KBM-7 (cell line): ENCODE results near the gene DHH.

ENCODE experiments used
- DNase-seq: peaks from one replicate; pipeline ENCODE4 v3.0.0-alpha.2; 2015
- in situ Hi-C: fragments of 300-500 bp; cut with MboI; formaldehyde crosslinking; loops from 2 replicates; pipeline ENCODE4 v1.14.3; 2020; ENCODE audit warnings: low sequenced_read_pairs, low pct_unique_long_range_greater_than_20kb, mixed read lengths

DHH gene

DNA sequence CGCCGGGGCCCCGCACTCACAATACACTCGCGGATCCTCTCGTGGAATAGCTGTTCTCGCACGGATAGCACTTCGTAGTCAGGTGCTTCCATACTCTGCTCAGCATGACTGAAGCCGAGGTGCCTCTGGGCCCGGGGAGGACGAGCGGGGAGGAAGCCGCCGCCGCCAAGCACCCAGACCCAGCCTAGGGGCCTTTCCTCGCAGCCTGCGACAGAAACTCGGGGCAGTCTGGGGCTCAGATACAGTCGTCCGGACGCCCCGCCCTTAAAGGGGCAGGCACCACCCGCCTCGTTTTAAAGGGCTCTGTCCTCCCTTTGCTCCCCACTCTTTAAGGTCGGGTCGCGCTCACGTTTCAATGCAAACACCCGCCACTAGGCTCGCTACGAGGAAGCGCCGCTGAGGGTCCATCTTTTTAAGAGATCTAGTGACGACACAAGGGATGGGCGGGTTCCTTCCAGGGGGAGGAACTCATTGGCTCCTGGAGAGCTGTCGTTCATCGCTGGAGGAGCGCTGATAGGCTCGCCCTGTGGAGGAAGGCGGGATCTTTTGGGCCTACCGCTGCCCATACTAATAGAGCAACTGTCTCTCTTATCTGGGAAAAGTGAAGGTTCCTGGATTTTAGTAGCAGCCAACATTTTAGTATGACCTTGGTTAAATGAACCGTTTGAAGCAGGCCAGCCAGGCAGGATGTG lies 16.0 kb upstream of the DHH start, which contains the start of gene LMBR1L:
Gene LMBR1L (minus strand): TSS at position 384 of the 692 bp plus-strand sequence. CDS start 292 bp downstream, at position 92.
- in situ Hi-C loops = no loop called here
- peak; percentile 99 for DNase-seq

DNA sequence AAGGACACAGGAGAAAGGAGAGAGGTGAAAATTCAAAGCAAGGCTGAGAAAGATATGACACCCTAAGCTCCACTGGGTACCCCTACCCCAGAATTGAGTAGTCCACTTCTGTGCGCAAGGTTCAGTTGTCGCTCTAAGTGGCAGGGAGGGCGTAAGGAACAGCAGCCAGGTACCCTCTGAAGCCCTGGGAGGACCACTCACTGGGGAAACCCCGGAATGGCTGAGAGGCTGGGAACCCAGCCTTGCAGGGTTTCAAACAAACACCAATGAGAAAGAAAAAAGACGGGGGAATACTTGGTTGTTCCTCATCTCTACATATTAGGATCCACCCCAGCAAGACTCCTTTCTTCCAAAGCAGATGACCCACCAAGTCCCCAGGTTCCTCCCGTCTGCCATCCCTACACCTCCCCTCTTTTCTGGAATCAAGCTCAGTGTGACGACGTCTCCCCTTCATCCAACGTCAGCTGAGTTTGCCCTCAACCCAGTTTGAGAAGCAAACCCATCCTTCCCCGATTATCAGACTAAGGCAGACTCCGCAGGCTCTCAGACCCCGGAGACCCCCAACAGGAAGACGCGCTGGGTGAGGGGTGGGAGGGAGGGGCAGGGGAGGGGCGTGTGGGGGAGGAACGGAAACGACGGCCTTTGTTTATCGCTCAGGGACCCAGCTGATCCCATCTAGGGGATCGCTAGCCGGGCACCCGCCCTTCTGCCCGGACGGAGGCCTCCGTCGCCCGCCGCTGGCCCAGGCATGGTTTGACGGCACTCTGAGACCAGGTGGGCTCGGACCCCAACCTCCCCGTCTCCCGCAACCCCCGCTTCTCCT lies 15.3 kb upstream of the DHH start:
- peak; percentile 12 for DNase-seq
- in situ Hi-C loops = no loop called here

DNA sequence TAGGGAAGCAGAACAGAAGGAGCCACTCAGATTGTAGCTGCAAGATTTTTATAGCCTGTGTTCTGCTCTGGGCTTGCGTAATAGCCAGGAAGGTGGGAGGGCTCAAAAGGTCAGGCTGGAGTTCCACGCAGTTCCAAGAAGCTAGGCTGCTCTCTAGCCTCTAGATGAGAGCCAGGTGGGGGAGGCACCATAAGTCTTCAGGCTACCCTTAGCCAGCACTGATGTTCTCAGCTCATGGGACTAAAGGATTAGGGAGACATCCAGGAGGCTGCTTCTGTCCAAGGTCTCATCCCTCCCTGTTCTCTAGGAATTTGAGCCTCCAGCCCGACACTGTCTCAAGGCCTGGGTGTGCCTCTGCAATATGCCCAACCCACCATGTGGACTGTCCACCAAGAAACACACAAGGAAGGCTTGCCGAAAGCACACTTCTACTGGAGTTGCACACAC lies 14.4 kb upstream of the DHH start:
- peak; percentile 85 for DNase-seq
- in situ Hi-C loops = no loop called here

DNA sequence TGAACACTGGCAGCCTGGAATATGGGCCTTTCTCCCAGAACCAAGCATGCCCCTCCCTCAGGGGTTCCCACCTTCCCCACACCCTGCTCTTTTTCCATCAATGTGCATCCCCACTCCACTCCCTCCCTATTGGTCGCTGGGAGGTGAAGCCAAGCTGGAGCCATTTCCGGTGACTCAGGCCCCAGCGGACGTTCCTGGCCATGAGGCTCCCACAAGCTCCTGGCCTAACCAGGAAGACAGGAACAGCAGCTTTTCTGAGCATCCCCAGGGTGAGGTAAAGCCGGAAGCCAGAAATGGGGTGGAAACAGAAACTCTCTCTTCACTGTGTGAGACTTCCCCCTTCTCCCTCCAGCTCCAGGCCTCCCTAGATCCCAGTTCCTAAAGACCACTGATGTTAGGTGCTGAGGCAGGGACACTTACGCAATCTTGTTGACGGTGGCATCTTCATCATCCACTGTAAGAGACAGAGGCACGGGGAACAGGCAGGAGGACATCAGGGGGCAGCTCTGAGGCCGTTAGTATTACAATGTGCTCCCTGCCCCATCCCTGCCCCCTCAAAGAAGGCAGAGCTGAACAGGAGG lies 11.0 kb upstream of the DHH start:
- in situ Hi-C loops = no loop called here
- DNase-seq = no peak

DNA sequence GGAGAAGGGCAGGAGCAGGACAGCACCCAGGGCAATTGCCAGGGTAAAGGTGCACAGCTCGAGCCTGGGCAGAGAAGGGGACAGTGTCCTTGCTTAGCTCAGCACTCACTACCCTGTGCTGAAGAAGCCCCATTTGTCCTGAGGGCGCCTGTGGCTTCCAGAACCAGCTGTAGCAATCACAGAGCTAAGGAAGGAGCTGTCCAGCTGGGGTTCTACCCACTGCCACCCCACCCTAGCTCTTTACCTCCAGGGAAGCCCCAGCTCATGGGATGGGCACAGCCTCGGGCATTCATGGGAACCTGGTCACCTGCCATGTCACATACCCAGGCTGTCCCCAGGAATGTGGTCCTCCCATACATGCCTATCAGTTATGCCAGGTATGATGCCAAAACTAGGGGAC lies 10.2 kb upstream of the DHH start:
- in situ Hi-C loops = no loop called here
- DNase-seq = no peak

DNA sequence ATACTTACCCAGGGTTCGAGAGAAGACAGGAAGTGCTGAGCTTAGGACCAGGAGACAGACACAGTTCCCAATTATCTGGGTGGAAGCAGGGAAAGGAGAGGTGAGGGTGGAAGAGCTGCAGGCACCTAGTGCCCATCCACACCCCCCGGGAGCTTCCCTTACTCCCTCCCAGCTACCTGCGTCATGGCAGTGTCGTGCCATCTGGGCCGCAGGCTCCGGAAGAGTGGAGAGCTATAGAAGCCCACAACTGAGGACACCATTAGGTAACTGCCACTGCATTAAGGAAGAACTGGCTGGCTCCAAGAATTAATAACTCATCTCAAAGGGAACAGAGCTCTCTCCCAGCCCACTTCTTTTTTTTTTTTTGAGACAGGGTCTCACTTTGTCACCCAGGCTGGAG lies 5.8 kb upstream of the DHH start:
- DNase-seq = no peak
- in situ Hi-C loops = no loop called here

DNA sequence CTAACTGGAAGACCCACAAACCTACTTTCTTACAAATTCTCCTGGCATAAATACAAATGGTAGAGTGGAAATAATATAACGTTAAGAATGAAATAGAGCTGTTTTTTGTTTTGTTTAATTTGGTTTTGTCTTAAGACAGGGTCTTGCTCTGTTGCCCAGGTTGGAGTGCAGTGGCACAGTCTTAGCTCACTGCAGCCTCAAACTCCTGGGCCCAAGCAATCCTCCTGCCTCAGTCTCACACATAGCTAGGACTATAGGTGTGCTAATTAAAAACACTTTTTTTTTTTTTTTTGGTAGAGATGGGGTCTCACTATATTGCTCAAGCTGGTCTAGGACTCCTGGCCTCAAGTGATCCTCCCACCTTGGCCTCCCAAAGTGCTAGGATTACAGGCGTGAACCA lies 4.1 kb upstream of the DHH start:
- in situ Hi-C loops = no loop called here
- no peak for DNase-seq

DNA sequence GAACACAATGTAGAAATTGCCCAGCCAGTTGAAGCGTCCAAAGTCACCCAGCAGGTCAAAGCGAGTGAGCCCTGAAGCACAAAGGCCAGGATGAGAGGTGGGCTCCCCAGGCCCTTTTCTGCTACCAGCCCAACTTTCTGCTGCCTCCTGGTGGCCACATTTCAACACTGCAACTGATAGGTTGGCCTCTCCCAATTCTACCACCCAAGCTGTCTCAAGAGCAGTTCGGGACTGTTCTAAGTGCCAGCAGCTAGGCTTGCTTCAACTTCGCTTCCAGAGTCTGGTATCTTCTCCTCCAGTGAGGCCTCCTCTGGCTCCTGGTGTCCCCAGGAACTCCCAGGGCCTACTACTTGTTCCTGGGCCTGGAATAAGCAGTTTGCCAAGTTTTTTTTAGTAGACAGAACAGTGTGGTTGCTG lies 3.4 kb upstream of the DHH start:
- in situ Hi-C loops = no loop called here
- DNase-seq = peak; percentile 84

DNA sequence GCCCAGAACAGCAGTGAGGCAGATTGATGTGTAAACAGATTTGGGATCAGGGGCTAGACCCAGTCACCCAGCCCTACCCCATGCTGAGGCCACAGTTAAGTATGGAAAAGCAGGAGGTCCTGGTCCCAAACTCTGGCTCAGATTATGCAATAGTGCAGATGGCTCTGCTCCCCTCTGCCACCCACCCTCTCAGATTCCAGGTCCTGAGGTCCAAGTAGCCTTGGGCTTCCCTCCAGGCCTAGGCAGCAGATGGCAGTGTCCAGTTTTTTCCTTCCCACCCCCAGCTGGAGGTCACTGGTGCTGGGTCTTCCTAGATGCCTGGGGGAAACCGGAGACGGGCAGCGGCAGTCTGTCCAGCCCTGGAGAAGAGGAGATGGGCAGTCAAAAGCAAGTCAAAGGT lies 2.8 kb upstream of the DHH start:
- DNase-seq = no peak
- in situ Hi-C loops = no loop called here

DNA sequence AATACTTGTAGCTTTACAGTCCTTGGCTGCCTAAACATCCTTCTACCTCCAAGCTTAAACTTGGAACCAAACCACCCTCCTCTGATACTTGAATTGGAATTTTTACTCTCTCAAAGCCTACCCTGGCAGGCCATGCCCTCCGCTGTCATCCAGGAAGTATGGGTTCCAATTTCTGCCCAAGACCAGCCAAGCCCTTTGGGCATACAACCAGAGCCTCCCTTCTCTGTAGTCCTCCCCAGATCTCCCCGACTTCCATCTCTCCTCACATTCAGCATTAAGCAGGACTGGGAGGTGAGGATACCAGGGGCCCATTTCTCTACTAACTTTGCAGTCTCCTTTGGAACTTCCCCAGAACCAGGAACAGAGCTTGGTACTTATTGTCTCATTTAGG lies 369 bp upstream of the DHH start:
- in situ Hi-C loops = no loop called here
- no peak for DNase-seq

DNA sequence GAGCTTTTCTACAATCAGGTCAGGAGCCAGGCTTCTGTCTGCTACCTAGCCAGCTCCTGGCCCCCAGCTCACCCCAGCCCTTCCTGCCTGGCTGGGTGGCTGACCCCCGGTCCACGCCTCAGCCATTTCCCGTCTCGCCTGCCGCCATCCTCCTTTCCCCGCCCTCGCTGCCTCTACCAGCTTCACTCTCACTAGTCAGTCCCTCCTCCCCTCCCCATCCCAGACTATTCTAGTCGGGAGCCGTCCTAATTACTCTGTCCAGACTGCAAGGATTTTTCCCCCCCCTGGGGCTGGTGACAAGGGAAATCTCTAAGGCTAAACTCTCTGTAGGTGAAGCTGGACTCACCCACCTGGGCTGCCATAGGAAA lies 825 bp downstream of the DHH start:
- in situ Hi-C loops = no loop called here

DNA sequence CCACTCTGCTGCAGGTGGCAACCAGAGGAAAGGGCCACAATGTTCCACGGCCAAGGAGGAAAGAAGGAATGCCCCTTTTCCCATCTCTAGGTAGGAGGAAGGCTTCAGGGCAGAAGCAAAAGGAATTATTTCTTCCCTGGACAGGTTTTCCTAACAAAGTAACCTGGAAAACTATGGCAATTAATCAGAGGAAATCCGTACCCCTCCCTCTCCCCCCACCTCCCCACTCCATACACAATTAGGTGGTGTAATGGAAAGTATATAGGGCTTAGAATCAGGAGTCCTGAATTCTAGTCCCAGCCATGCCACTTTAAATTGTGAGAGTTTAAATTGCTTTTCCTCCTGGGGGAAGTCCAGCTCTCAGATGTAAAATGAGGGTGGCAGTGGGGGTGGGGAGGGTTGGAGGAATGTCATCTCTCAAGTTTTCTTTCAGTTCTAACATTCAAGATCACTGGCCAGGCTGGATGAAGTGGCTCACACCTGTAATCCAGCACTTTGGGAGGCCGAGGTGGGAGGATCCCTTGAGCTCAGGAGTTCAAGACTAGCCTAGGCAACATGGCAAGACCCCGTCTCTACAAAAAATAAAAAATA lies 1.7 kb downstream of the DHH start:
- no peak for DNase-seq
- in situ Hi-C loops = no loop called here

More for the DNA sequence above, 825 bp downstream of the DHH start:
- DNase-seq = no peak

DNA sequence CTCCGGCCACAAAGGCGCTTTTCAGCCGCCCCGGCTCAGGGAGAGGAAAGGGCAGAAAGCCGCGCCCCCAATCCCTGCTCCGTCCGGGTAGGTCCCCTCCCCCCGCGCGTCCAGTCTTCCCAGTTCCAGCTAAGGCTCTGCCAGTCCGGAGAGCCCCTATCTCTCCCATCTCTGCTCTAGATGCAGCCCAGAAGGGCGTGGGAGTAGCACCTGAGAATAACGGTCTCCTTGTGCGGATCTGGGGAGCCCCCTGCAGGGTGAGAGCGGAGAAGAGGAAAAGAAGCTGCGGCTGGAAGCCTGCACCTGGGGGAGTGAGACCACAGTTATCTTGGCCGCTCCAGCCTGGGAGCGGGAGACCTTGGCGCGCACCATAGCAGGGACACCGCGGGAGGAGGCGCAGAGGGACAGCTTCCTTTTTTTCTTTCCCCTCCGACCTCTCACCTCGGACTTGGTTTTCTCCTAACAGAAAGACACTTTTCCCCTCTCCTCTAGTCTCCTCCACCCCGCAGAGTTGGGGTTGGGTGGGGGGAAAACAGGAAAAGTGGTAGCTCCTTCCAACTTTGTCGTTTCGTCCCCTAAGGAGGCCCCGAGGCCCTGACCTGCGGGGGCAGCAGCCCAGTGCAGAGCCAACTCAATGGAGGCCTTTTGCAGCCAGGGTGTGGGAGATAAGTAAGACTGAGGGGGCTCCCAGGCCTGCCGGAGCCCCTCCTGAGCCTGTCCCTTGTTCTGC lies 2.4 kb downstream of the DHH start:
- in situ Hi-C loops = no loop called here
- peak; percentile 92 for DNase-seq

DNA sequence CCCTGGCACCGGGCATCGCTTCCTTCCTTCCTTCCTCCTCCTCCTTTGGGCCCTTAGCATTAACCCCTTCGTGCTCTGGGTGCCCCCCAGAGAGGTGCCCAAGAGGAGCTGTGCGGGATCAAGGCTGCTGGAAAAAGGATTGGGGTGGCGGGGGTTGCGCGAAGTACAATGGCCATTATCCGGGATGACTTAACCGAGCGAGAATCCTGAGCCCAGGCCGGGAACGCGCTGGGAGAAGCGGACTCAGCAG lies 2.8 kb downstream of the DHH start:
- in situ Hi-C loops = no loop called here
- DNase-seq = no peak

DNA sequence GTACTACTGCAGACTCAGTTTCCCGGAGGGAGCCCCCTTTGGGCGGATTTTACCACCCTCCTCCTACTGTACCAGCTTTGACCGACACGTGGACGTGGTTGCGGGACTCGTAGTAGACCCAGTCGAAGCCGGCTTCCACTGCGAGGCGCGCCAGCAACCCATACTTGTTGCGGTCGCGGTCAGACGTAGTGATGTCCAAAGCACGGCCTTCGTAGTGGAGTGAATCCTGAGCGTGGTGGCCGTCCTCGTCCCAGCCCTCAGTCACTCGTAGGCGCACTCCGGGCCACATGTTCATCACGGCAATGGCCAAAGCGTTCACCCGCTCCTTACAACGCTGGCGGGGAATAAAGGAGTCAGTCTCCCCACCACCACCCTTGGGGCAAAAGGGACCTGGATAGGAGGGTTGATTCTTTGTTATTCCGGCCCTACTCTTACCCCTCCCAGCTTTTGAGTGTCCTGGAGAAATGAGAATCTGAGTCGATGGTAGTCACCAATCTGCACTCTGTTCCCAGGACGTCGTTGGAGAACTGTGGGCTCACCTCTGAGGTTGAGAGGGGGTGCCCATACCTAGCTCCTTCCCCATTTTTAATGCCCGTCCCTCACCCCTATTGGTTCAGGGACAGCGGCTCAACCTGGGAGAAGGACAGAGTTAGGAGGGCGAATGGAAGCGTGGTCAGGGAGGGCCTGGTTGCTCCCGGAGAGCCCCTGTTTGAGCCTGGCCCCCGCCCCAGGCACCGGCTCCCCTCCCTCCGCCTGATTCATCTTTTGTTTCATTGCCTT lies 3.4 kb downstream of the DHH start:
- in situ Hi-C loops = no loop called here

DNA sequence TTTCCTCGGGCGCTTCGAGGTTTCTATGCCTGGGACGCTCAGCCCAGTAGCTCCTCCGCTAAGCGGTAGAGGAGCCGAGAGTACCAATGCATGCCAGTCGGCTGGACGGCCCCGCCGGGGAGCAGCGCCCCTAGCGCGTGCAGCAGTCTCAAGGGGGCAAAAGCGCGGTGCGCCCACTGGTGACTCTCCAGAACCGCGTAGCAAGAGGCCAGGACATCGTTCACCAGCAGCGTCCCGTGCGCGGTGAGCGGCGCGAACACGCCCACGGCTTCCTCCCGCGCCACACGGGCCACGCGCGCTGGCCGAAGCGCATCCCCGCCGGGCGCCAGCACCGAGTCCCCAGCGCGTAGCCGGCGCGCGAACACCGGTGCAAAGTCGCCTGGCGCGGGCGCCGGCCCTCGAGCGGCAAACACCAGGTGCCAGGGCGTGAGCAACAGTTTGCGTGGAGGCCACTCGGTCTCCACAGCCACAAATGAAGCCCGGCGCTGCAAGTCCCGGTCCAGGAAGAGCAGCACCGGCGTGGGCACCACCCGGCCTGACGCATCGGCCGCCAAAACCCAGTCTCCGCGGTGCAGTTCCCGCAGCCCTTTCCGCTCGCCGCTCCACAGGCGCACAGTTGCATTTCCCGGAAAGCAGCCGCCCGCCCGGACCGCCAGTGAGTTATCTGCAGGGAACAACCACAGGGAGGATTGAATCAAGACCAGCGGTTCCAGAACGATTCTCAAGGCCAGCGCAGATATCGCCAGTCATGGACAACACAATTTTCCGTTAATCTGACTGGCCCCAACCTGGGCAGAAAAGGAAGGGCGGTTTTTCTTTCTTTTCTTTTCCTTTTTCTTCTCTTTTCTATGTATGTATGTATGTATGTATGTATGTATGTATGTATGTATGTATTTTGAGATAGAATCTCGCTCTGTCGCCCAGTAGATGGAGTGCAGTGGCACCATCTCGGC lies 4.5 kb downstream of the DHH start:
- peak; percentile 53 for DNase-seq

More for the DNA sequence above, 3.4 kb downstream of the DHH start:
- DNase-seq = no peak

DNA sequence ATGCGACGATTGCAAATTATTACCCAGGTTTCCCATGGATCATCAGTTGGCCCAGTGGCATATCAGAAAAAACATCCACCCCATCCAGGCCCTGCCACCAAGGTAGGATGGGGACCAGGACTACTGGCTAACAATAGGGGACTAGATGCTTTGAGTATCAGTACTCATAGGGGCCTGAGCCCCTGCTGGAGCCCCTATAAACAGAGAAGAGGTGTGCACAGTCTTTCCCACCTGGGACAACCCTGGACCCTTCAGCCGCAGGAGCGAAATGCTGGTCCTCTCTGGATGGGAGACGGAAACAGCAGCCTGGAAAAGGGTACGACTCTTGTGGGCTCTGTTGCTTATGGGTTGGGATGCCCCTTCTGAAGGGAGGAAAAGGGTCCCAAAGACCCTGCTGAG lies 5.7 kb downstream of the DHH start:
- no peak for DNase-seq

More for the DNA sequence above, 4.5 kb downstream of the DHH start:
- in situ Hi-C loops = no loop called here

More for the DNA sequence above, 5.7 kb downstream of the DHH start:
- in situ Hi-C loops = no loop called here
